ENCODE results near the gene CSNK2A1.

The CSNK2A1 gene

GRCh38 chr20:427849-428657, 115.5 kb downstream of the CSNK2A1 start:
- no peak for DNase-seq

GRCh38 chr20:427401-427800, 116.2 kb downstream of the CSNK2A1 start:
- DNase-seq: no peak

- DNase-seq: no peak
These were observed 117.0 kb downstream of the CSNK2A1 start for GRCh38 chr20:426566-426965.

All from fibroblast of skin of right quadriceps (primary cell).